CD4-positive, alpha-beta T cell treated with Interleukin-4 for 4 hours (primary cell): ENCODE data around the gene ZNF385C.

Experiments
- DNase-seq: peaks from one replicate; pipeline ENCODE4 v3.0.0-alpha.2; 2020

Gene ZNF385C

GRCh38 chr17:42122371-42123303, 24.4 kb upstream of the ZNF385C start, which contains the start of gene HSPB9:
Gene HSPB9, plus strand, starts transcription at chr17:42122804. Its CDS starts 47 bp downstream, at chr17:42122851.
- no peak for DNase-seq

- DNase-seq: peak; percentile 67
These were observed 22.8 kb upstream of the ZNF385C start, which contains the start of gene KAT2A for GRCh38 chr17:42120770-42121769. Gene KAT2A, minus strand, starts transcription at chr17:42121367. Its CDS starts 63 bp downstream, at chr17:42121304.

DNA sequence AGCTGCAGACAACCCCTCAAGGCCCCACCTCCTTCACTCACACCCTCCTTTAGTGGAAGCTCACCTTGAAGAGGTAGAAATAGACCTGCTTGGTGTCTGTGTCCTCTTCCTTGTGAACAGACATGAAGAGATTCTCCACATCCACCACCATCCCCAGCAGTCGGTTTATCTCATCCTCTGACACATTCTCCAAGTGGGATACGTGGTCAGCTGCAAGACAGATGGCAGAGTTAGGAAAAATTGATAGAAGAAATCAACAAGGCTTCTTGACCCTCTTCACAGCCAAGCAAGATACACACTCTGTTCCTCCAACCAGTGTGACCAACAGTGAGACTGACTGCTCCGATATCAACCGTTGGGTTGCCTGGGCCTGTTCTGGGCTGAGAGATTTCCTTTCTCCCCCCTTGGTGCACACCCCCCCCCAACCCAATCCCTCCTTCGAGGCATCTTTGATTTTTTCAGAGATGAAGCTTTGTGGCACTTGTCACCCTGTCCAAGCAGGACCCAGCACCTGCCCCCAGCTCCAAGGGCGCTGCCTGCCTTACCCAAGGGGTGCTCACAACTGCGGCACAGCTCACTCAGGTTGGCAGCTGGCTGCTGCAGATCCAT, 22.0 kb upstream of the ZNF385C start:
- DNase-seq: no peak

- DNase-seq: no peak
These were observed 21.0 kb upstream of the ZNF385C start for GRCh38 chr17:42119301-42119700.

DNA sequence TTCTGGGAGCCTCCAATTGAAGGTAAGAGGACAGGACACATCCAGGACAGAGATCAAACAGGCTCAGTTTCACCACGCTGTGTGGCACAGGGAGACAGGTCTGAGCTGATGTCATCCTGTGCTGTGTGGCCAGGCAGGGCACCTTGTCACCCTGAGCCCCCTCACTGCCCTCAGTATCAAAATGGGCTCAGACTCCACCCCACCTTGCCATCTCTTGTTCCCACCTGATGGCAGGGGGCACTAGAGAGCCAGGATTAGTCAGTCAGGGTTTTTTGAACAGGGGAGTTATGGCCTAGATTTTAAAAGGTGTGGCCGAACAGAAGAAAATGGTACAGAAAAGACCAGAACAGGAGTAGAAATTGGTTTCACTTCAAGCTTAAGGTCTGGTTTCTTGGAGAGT, 20.3 kb upstream of the ZNF385C start:
- DNase-seq: peak; percentile 28

GRCh38 chr17:42118126-42118510, 19.8 kb upstream of the ZNF385C start:
- no peak for DNase-seq

DNA sequence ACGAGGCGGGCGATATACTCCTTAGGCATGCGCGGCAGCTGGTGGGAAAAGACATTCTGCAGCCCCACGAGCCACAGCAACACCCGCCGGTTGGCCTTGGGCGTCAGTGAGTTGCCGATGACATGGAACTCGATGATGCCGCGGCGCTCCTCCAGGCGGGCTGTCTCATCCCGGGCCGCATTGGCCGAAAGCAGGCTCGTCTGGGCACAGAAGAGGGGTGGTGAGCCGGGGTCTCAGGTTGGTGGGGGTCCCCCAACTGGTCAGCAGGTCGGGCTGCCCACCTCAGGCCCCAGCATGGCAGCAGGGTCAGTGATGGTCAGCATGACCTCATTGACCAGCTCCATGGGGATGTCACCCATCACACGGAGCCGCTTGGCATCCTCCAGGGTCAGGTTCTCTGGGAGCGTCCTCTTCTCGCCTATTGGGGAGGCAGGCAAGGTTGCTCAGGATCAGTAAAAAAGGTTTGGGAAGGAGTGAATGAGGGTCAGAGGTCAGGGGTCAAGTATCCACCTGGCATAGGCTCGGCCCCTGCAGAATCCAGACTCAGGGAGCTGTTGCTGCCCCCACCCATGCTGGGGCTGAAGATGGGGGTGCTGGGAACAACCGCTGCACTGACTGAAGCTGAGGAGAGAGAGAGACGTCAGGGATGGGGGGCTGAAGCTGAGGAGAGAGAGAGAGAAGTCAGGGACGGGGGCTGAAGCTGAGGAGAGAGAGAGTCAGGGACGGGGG, 19.3 kb upstream of the ZNF385C start:
- DNase-seq: no peak

DNA sequence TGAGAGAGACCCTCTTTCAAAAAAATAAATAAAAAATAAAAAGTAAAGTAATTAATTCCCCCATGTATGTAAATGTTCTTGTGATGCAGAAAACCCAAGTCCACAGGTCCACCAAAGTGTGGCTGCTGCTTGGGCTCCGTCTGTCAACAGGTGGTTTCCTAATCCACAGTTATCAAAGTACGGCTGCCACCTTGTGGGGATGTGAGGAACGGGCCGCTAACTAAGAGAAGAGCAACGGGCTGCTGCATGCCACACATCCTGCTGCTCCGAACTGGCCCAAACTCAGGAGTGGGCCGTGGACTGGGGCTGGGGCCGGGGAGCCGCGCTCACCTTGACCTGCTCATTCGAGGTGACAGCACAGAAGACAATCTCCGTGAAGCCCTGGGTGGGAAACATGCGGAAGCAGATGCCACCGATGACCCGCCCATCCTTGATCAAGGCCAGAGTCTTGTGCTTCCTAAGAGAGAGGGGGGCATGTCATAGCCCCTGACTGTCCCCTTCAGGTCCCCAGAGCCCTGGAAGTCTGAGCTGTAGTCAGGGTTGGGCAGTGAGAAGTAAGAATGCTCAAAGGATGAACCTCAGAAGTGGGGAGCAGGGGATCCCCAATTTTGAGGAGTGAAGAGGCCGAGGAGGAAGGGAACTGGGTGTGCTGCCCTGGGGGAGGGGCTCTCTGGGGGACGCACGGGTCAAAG, 18.6 kb upstream of the ZNF385C start:
- peak; percentile 83 for DNase-seq

GRCh38 chr17:42114118-42114517, 15.8 kb upstream of the ZNF385C start:
- DNase-seq: no peak

GRCh38 chr17:42113293-42114069, 15.2 kb upstream of the ZNF385C start:
- DNase-seq: no peak

DNA sequence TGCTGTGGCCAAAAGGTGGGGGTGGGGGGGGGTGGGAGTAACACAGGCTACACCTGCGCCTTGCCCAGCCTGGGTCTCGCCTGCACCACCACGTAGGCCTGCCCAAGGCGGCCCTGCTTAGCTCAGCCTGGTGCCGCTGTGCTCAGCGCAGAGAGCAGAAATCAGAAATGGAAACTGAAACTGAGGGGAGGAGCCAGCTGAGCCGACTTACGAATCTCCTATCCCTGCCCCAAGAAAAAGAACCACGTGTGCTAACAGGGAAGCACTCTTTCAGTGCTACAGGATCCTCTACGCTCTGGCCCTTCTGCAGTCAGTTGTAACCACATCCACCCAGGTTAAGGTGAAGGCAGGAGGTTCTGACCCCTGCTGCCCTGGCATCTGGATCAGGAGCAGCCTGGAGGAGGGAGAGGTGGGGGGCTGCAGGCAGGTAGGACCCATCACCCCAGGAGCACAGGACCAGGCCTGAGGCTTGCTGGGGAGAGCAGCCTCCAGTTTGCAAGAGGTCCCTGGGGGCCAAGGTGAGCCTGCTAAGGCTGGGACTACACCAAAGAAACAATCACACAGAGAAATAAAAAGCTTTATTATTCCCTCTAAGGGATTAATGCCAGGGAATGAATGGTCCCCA, 14.4 kb upstream of the ZNF385C start, which contains the start of gene DHX58:
Gene DHX58, minus strand, starts transcription at position 163 of the 625 bp plus-strand sequence. CDS start 822 bp downstream, outside the sequence.
- peak; percentile 87 for DNase-seq

DNA sequence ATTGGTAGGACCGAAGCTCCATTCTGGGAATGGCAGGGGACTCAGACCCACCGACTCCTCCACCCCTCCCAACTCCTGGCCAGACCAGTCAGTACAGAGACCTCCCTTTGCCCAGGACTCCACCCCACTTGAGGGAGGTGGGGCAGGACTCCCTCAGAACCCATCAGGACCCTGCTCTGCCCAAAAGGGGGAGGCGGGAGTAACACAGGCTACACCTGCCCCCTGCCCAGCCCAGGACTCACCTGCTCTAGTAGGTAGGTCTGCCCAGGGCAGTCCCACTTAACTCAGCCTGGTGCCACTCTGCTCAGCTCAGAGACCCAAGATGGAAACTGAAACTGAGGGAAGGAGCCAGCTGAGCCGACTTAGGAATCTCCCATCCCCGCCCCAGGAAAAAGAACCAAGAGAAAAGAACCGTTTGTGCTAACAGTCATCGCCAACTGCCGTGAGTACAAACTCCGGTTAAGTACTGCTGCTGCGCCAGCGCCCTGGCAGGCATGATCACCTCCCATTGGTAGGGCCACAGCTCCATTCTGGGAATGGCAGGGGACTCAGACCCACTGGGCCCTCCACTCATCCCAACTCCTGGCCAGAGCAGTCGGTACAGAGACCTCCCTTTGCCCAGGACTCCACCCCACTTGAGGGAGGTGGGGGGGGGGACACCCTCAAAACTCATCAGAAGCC, 13.7 kb upstream of the ZNF385C start:
- DNase-seq: peak; percentile 23

DNA sequence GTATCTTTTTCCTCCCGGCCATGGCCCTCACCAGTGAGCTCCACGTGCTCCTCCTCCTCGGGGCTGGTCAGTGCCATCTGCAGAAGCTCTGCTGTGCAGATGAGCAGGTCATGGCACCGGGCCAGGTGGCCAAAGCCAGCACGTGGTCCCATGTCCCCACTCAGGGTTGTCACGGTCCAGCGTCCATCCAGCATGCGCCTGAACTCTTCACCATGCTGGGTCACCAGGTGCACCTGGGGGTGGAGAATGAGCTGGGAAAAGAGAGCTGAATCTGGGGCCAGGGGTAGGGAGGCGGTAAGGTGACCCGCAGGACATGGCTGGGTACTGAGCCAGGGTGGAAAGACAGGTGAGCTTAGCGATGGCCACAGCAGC, 13.0 kb upstream of the ZNF385C start:
- no peak for DNase-seq

DNA sequence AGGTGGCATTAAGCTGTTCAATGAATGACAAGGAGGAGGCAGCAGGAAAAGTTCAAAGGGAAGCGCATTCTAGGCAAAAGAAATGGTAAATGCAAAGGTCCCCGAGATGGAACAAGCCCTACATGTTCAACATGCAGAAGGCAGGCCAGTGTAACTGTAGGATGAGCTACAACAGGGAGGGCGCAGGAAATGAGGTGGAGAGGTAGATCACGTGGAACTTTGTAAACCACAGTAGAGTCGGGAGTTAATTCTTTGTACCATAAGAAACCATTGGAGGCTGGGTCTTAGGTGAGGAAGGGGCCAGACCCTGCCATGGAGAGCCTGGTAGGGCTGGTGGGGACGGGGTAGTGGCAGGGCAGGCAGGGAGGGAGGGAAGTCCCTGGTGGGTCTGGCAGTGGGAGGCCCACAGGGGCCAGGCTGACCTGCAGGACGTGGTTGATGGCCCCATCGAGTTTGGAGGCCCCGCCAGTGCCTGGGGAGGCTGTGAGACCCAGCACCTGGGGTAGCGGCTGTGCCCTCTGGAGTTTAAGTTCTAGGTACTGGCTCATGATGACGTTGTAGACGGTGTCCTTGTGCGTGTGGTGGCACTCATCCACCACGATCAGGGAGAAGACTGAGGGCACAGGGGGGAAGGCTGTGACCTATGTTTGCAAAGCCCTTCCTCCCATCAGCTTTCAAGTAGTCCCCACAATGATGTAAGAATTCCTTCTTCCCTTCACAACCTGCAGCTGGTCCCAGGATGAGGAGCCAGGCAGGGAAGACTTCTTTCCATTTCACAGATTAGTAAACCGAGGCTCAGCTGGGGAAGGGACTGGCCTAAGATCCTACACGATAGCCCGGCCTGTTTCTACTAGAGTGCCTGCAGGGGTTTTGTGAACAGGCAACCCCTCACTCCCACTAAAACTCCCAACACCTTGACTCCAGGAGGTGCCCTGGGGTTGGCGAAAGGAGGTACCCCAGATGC, 12.3 kb upstream of the ZNF385C start:
- DNase-seq: no peak

- DNase-seq: no peak
These were observed 10.8 kb upstream of the ZNF385C start for GRCh38 chr17:42109086-42109485.

GRCh38 chr17:42107597-42108576, 9.6 kb upstream of the ZNF385C start:
- peak; percentile 80 for DNase-seq

DNA sequence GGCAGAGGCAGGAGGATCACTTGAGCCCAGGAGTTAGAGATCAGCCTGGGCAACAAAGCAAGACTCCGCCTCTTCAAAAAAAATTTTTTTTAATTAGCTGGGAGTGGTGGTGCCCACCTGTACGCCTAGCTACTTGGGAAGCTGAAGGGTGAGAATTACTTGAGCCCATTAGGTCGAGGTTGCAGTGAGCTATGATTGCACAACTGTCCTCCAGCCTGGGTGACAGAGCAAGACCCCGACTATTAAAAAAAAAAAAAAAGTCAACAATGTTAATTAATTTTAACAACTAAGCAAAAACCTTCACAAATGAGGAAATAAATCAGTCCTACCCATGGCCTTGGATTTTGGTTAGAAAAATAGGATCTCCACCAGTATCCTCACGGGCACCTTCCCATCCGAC, 8.9 kb upstream of the ZNF385C start:
- DNase-seq: no peak
